ENCODE data around the gene TMEM183A.

Gene TMEM183A

DNA sequence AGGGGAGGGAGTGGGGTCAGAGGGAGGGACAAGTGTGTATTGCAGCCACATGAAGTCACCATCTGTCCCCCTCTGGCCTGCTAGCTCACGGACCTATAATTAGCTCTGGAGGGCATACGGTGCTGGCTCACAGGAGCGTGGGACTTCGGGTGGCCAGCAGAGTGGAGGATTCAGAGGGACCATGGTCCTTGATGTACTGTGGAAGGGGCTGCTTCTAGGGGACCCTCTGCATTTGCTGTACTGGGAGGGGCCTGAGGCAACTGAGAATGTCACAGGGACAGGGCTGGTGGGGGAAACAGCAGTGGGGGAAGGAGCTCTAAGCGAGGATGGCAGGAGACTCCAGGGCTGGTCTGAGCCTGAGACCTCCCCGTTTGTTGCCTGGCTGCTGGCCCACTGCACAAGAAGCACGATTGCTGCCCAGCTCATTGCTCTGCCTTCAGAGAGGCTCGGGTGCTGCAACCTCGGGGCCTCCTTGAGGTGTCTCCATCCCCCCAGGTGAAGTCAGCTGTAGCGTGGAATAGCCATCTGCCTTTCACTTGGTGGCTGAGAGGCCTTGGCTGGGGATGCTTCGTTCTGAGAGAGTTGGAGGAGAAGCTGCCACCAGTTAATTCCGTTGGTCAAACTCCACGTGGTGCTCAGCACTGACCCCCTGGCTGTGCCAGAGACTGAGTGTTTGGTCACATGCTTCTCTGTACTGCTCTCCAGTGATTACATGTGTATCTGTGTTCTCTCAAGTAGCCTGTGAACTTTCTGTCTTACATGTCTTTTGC is 21.8 kb downstream of the TMEM183A start:
- TF ChIP-seq CTCF (IDR thresholded peaks at IDR 0.05; ENCODE audit: low read length, missing control alignments), result no peak
- no peak overlapping the region for H3K4me3 ChIP-seq (replicated peaks; ENCODE audit: low read depth, low read length)
- no peak for DNase-seq (ENCODE audit: low read depth)

- H3K4me3 ChIP-seq (replicated peaks; ENCODE audit: low read depth, low read length), result no peak overlapping the region
- TF ChIP-seq CTCF (IDR thresholded peaks at IDR 0.05; ENCODE audit: low read length, missing control alignments), result peak; percentile 33
- no peak for DNase-seq (ENCODE audit: low read depth)
These were observed 24.3 kb downstream of the TMEM183A start for GRCh38 chr1:203031467-203031866.

DNA sequence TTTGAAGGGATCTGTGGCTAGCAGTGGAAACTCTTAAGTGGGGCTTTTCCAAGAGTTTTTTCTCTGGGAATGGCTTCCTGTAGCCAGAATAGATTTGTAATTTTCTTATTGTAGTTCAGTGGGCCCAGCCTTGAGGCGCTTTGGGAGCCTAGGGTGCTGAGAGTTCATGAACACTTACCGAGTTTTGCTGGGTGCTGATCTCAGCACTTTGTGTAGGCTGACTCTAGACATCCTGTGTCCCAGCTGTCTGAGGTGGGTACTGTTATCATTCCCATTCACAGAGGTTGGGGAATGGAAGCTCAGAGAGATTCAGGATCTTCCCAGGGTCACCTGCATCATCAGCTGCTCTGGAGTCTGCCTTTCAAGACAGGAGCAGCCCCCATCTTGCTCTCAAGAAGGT is 26.1 kb downstream of the TMEM183A start:
- no peak overlapping the region for H3K4me3 ChIP-seq (replicated peaks; ENCODE audit: low read depth, low read length)
- DNase-seq (ENCODE audit: low read depth), result no peak
- TF ChIP-seq CTCF (IDR thresholded peaks at IDR 0.05; ENCODE audit: low read length, missing control alignments), result no peak

DNA sequence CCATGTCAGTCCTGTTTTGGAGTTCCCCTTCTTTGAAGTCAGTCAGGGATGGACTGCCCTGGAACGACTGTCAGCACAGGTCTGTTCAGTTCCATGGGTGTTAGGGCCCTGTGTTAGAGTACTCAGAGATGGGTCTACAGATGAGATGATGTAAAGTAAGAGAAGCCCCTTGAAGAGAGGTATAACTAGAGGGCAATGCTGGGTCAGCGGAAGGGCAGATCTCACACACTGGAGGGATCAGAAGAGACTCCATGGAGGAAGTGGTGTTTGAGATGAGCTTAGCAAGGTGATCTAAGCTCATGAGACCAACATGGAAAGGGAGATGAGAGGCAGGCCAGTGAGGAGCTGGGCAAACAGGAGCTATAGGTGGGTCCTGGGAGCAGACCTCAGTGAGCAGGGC is 26.7 kb downstream of the TMEM183A start:
- DNase-seq (ENCODE audit: low read depth), result no peak
- no peak for TF ChIP-seq CTCF (IDR thresholded peaks at IDR 0.05; ENCODE audit: low read length, missing control alignments)
- H3K4me3 ChIP-seq (replicated peaks; ENCODE audit: low read depth, low read length), result no peak overlapping the region

GRCh38 chr1:203034422-203035110 is 27.4 kb downstream of the TMEM183A start:
- no peak for DNase-seq (ENCODE audit: low read depth)
- TF ChIP-seq CTCF (IDR thresholded peaks at IDR 0.05; ENCODE audit: low read length, missing control alignments), result no peak
- H3K4me3 ChIP-seq (replicated peaks; ENCODE audit: low read depth, low read length), result no peak overlapping the region

- no peak for DNase-seq (ENCODE audit: low read depth)
- no peak overlapping the region for H3K4me3 ChIP-seq (replicated peaks; ENCODE audit: low read depth, low read length)
- no peak for TF ChIP-seq CTCF (IDR thresholded peaks at IDR 0.05; ENCODE audit: low read length, missing control alignments)
These were observed 28.2 kb downstream of the TMEM183A start for GRCh38 chr1:203035111-203036000.
